Kidney (tissue), 14 donors: ENCODE data around the gene HNRNPH2. TPM values are rescaled to one million over a fixed set of nuclear protein-coding genes. Genes with fewer than 3 reads are reported as not detected.
A peak's percentile ranks its signal among the peaks of the same experiment; 100 is the strongest.

Experiments used
- DNase-seq, 5 donors: peaks; one replicate each; pipeline ENCODE4 v3.0.0-alpha.2; 2013 to 2020
- FAIRE-seq: peaks from 2 replicates; lab custom pipeline; 2012; peaks lifted over from hg19 to GRCh38; lab: Jason Lieb, UNC
- H3K27ac ChIP-seq, 2 donors: one replicate each; pipeline ENCODE4 v1.7.0; 2013; ENCODE audit warnings: low read depth in 2 of 2, low read length in 2 of 2, inconsistent platforms in 1 of 2
- H3K27me3 ChIP-seq: one replicate; pipeline ENCODE4 v1.7.1; 2013; ENCODE audit warnings: low read length, inconsistent platforms; ENCODE audit not compliant: control insufficient read depth, insufficient read depth
- H3K36me3 ChIP-seq, 3 donors: one replicate each; pipeline versions ENCODE4 v1.7.0 to v1.7.1; 2013; ENCODE audit warnings: low read length in 3 of 3, control low read depth in 1 of 3, inconsistent platforms in 1 of 3; ENCODE audit not compliant: insufficient read depth in 3 of 3, control insufficient read depth in 2 of 3
- H3K4me1 ChIP-seq, 3 donors: one replicate each; pipeline versions ENCODE4 v1.7.0 to v1.7.1; 2013; ENCODE audit warnings: low read length in 3 of 3, inconsistent platforms in 1 of 3, low read depth in 1 of 3; ENCODE audit not compliant: control insufficient read depth in 2 of 3, insufficient read depth in 2 of 3
- H3K4me3 ChIP-seq, 3 donors: one replicate each; pipeline versions ENCODE4 v1.7.0 to v1.8.1; 2013; ENCODE audit warnings: low read length in 3 of 3, control low read depth in 1 of 3, inconsistent platforms in 1 of 3
- H3K9ac ChIP-seq, 3 donors: one replicate each; pipeline versions ENCODE4 v1.7.0 to v1.7.1; 2013; ENCODE audit warnings: low read length in 3 of 3, control low read depth in 1 of 3, inconsistent platforms in 1 of 3
- H3K9me3 ChIP-seq, 3 donors: one replicate each; pipeline versions ENCODE4 v1.7.0 to v1.7.1; 2013; ENCODE audit warnings: low read length in 3 of 3, control low read depth in 1 of 3, inconsistent platforms in 1 of 3; ENCODE audit not compliant: control insufficient read depth in 2 of 3, insufficient read depth in 1 of 3
- intact Hi-C: fragments of 100-400 bp; cut with DNase I; formaldehyde crosslinking; loops from one replicate; pipeline ENCODE4 v1.11.1; 2022
- polyA plus RNA-seq: library from polyadenylated mRNA; stranded (reverse); fragments of 350-450 nt; fragmentation: Illumina TruSeq; extraction: RNeasy Lipid Tissue Mini Kit (QIAGEN cat#74804); gene quantifications from one replicate; pipeline ENCODE4 v1.2.3, GENCODE V29; 2014; ENCODE audit warnings: low read depth, low replicate concordance; ENCODE audit not compliant: insufficient read depth
- total RNA-seq: library from RNA; stranded (reverse); fragmentation: NEBNext Ultra II Directional; extraction: Animal tissue kit (Norgen Biotek cat#: 25700); gene quantifications from one replicate; pipeline ENCODE4 v1.2.1, GENCODE V29; 2021
- TF ChIP-seq, protein P1 (sequence below): IDR thresholded peaks from 3 replicates; pipeline ENCODE4 v1.5.1; 2012; ENCODE audit warnings: mild to moderate bottlenecking, moderate library complexity, borderline replicate concordance; ENCODE audit not compliant: insufficient read depth; ENCODE audit errors: extremely low read depth
- donor health status: control.
- donor health status: control.
- donor health status: control.
- donor health status: control.
- donor health status: control.
- donor health status: DM: yes; HTN: yes; CAD: no.
- donor health status: Normal renal cell carcinoma (clear cell type).

Gene HNRNPH2
- total and polyA plus RNA-seq, 2 donors from 2014 or later: 68.1 to 79.5 TPM

DNA sequence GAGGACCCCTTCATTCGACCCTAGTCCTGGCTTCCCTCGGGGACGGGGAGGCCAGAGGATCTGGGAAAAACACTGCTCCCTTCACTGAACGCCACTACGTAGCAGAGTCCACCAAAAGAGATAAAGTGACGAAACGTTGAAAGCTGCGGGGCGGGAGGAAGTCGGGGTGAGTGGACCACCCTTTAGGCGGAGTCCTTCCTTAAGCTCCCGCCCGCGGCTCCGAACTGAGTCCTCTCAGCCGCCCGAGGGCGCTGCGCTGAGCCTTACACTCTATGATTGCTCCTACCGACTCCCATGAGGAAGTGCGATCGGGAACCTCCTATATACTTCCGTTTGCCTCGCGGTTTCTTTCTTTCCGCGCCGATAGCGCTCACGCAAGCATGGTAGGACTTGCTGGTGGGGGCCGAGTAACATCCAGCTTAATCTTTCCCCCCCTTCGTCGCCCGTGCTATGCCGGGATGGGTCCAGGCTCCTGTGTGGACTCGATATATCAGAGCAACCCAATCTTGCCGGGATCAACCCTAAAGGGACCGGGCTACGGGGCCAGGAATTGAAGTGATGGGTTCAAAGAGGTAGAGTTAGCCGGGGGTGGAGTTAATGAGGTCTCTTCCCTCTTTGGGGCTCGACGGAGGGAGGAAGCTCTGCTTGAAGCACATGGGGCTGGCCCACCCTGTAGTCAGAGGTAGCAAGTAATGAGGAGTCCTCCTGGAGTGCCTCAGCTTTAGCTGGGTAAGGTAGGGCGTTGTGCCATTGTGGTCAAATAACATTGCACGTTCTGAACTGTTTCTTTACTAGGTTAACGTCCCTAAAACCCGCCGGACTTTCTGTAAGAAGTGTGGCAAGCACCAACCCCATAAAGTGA lies 17.1 kb upstream of the HNRNPH2 start, which contains the start of gene RPL36A:
TSS of gene RPL36A (plus strand) at position 348 of the 862 bp plus-strand sequence. CDS start at position 381, 33 bp downstream.
- Histone ChIP-seq H3K27me3 (no peaks in the 10 kb centered on the region), H3K9ac (peak within 1 kb of the TSS; percentile 55 to 86 (median 78)), H3K4me3 (peak within 1 kb of the TSS; percentile 82 to 85 (median 83)), H3K4me1 (peaks cover 2 to 6% (median 4%) of the 10 kb centered on the region in 3 donors), H3K27ac (peak within 1 kb of the TSS in 1 of 2 donors; percentile 60), H3K9me3 (no peaks in the 10 kb centered on the region), H3K36me3 (no peaks in the 10 kb centered on the region)
- FAIRE-seq (peak; percentile 19), DNase-seq (peak; percentile 90 to 97 (median 94))
- TF ChIP-seq, protein P1, sequence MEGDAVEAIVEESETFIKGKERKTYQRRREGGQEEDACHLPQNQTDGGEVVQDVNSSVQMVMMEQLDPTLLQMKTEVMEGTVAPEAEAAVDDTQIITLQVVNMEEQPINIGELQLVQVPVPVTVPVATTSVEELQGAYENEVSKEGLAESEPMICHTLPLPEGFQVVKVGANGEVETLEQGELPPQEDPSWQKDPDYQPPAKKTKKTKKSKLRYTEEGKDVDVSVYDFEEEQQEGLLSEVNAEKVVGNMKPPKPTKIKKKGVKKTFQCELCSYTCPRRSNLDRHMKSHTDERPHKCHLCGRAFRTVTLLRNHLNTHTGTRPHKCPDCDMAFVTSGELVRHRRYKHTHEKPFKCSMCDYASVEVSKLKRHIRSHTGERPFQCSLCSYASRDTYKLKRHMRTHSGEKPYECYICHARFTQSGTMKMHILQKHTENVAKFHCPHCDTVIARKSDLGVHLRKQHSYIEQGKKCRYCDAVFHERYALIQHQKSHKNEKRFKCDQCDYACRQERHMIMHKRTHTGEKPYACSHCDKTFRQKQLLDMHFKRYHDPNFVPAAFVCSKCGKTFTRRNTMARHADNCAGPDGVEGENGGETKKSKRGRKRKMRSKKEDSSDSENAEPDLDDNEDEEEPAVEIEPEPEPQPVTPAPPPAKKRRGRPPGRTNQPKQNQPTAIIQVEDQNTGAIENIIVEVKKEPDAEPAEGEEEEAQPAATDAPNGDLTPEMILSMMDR: peak; percentile 56
- intact Hi-C loops: no loop called here

DNA sequence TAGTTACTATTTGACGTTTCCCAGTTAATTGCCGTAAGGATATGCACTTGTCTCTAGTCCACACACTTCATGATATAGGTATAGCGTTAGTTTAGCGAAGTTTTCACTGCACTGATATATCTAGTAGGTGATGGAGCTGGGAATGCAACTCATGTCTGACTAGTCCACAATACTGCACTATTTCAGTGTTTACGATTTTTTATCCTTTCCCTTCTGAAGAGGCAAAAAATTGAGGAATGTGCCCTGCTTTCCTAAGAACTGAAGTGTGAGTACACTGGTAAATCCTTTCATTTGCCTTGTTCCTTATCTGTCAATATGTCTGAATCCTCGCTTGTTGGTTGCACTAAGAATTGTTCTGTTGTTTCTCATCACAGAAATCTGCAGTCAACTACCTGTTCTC lies 16.2 kb upstream of the HNRNPH2 start:
- Histone ChIP-seq H3K27ac (no peak overlapping the region), H3K27me3 (no peaks in the 10 kb centered on the region), H3K4me3 (peak overlapping the region; percentile 82 to 85 (median 83)), H3K9ac (peak overlapping the region; percentile 24 to 86 (median 78)), H3K4me1 (peaks cover 2 to 6% (median 4%) of the 10 kb centered on the region in 3 donors), H3K36me3 (no peaks in the 10 kb centered on the region), H3K9me3 (no peaks in the 10 kb centered on the region)
- intact Hi-C loops: no loop called here
- FAIRE-seq (no peak), DNase-seq (no peak)
- TF ChIP-seq, protein P1: no peak

DNA sequence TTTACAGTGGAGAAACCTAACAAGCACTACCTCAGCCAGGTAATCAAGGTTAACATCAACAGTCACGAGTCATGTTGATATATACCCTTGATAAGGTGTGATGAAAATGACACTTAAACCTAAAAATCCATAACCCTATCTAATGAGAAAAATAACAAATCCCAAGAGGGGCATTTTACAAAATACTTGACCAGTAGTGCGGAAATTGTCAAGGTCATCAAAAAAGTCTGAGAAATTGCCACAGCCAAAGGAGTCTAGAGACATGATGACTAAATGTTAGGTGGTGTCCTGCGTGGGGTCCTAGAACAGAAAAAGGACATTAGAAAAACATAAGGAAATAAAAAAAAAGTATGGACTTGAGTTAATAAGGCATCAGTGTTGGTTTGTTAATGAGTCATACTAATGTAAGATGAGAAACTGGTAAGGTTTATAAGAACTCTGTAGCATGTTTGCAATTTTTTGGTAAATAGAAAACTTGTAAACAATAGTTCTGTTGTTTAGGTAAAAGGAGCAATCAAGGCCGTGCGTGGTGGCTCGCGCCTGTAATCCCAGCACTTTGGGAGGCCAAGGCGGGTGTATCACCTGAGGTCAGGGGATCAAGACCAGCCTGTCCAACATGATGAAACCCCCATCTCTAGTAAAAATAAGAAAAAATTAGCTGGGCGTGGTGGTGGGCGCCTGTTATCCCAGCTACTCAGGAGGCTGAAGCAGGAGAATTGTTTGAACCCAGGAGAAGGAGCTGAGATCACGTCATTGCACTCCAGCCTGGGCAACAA lies 14.3 kb upstream of the HNRNPH2 start:
- Histone ChIP-seq H3K4me3 (no peak overlapping the region), H3K36me3 (no peaks in the 10 kb centered on the region), H3K27ac (no peak overlapping the region), H3K27me3 (no peaks in the 10 kb centered on the region), H3K4me1 (peaks cover 2 to 6% (median 4%) of the 10 kb centered on the region in 3 donors), H3K9me3 (no peaks in the 10 kb centered on the region), H3K9ac (no peak overlapping the region)
- TF ChIP-seq, protein P1: no peak
- FAIRE-seq (no peak), DNase-seq (no peak)
- intact Hi-C loops: no loop called here
